H9 (cell line): ENCODE measurements around the gene ITGB6. TPM values are rescaled to one million over a fixed set of nuclear protein-coding genes. Genes with fewer than 3 reads are reported as not detected.

ENCODE experiments used
- DNase-seq: peaks from one replicate; pipeline ENCODE4 v3.0.0-alpha.2; 2017
- H2AFZ ChIP-seq: one replicate; pipeline ENCODE4 v1.6.1; 2013; ENCODE audit warnings: mild to moderate bottlenecking, low read length, control low read depth, moderate library complexity
- H2AK5ac ChIP-seq: 2 replicates; pipeline ENCODE4 v1.6.1; 2013; ENCODE audit warnings: low read length, control low read depth, mixed read lengths; ENCODE audit not compliant: insufficient read length
- H2BK120ac ChIP-seq: one replicate; pipeline ENCODE4 v1.6.1; 2013; ENCODE audit warnings: low read depth, mild to moderate bottlenecking, low read length, control low read depth, inconsistent platforms; ENCODE audit not compliant: poor library complexity, severe bottlenecking
- H2BK12ac ChIP-seq: 2 replicates; pipeline ENCODE4 v1.6.1; 2013; ENCODE audit warnings: low read length, control low read depth, mixed read lengths, low read depth; ENCODE audit not compliant: insufficient read length
- H2BK15ac ChIP-seq: 2 replicates; pipeline ENCODE4 v1.6.1; 2013; ENCODE audit warnings: low read depth, low read length, control low read depth
- H2BK20ac ChIP-seq: one replicate; pipeline ENCODE4 v1.6.1; 2013; ENCODE audit warnings: low read depth, mild to moderate bottlenecking, low read length, control low read depth, inconsistent platforms; ENCODE audit not compliant: poor library complexity, severe bottlenecking
- H2BK5ac ChIP-seq: 2 replicates; pipeline ENCODE4 v1.6.1; 2013; ENCODE audit warnings: low read length, control low read depth, mixed read lengths; ENCODE audit not compliant: insufficient read length
- H3K14ac ChIP-seq: 2 replicates; pipeline ENCODE4 v1.6.1; 2013; ENCODE audit warnings: low read length, control low read depth; ENCODE audit not compliant: insufficient read depth
- H3K18ac ChIP-seq: 2 replicates; pipeline ENCODE4 v1.6.1; 2013; ENCODE audit warnings: low read depth, mild to moderate bottlenecking, mixed read lengths, low read length, control low read depth; ENCODE audit not compliant: insufficient read length
- H3K23ac ChIP-seq: 2 replicates; pipeline ENCODE4 v1.6.1; 2013; ENCODE audit warnings: low read length, control low read depth, mixed read lengths, low read depth; ENCODE audit not compliant: insufficient read length
- H3K23me2 ChIP-seq: 2 replicates; pipeline ENCODE4 v1.6.1; 2013; ENCODE audit warnings: low read depth, mild to moderate bottlenecking, mixed read lengths, low read length, control low read depth; ENCODE audit not compliant: insufficient read length, poor library complexity, severe bottlenecking
- H3K27ac ChIP-seq: 2 replicates; pipeline ENCODE4 v1.5.1; 2013; ENCODE audit warnings: low read length, control low read depth, mixed read lengths, low read depth; ENCODE audit not compliant: insufficient read length
- H3K27me3 ChIP-seq: 2 replicates; pipeline ENCODE4 v1.6.1; 2013; ENCODE audit warnings: low read length, control low read depth, inconsistent platforms; ENCODE audit not compliant: insufficient read depth
- H3K4ac ChIP-seq: 2 replicates; pipeline ENCODE4 v1.6.1; 2013; ENCODE audit warnings: low read depth, mild to moderate bottlenecking, control low read depth, inconsistent platforms, low read length, moderate library complexity
- H3K4me1 ChIP-seq: 2 replicates; pipeline ENCODE4 v1.6.1; 2013; ENCODE audit warnings: low read length, control low read depth, inconsistent platforms; ENCODE audit not compliant: insufficient read depth
- H3K4me2 ChIP-seq: 2 replicates; pipeline ENCODE4 v1.6.1; 2013; ENCODE audit warnings: low read length, control low read depth, mixed read lengths; ENCODE audit not compliant: insufficient read length, insufficient read depth
- H3K56ac ChIP-seq: 2 replicates; pipeline ENCODE4 v1.6.1; 2013; ENCODE audit warnings: low read depth, mild to moderate bottlenecking, mixed read lengths, low read length, control low read depth; ENCODE audit not compliant: insufficient read length
- H3K79me1 ChIP-seq: 2 replicates; pipeline ENCODE4 v1.6.1; 2013; ENCODE audit warnings: low read depth, mild to moderate bottlenecking, moderate library complexity, low read length, control low read depth, inconsistent platforms; ENCODE audit not compliant: insufficient read depth, poor library complexity, severe bottlenecking
- H3K79me2 ChIP-seq: 2 replicates; pipeline ENCODE4 v1.6.1; 2013; ENCODE audit warnings: low read length, control low read depth, inconsistent platforms; ENCODE audit not compliant: insufficient read depth
- H3K9ac ChIP-seq: 2 replicates; pipeline ENCODE4 v1.6.1; 2013; ENCODE audit warnings: low read length, control low read depth, mixed read lengths; ENCODE audit not compliant: insufficient read length; ENCODE audit errors: extremely low read depth
- H3K9me3 ChIP-seq: one replicate; pipeline ENCODE4 v1.6.1; 2013; ENCODE audit warnings: low read depth, low read length, inconsistent platforms; ENCODE audit not compliant: control insufficient read depth
- H3T11ph ChIP-seq: one replicate; pipeline ENCODE4 v1.6.1; 2013; ENCODE audit warnings: mild to moderate bottlenecking, low read length, control low read depth, inconsistent platforms
- H4K20me1 ChIP-seq: one replicate; pipeline ENCODE4 v1.6.1; 2013; ENCODE audit not compliant: control insufficient read depth, insufficient read length, insufficient read depth
- H4K5ac ChIP-seq: 2 replicates; pipeline ENCODE4 v1.6.1; 2013; ENCODE audit warnings: low read depth, mild to moderate bottlenecking, mixed read lengths, low read length, control low read depth; ENCODE audit not compliant: insufficient read length
- H4K8ac ChIP-seq: replicated peaks from 2 replicates; pipeline ENCODE4 v1.6.1; 2013; ENCODE audit warnings: low read length, control low read depth, mixed read lengths, low read depth; ENCODE audit not compliant: insufficient read length
- H4K91ac ChIP-seq: 2 replicates; pipeline ENCODE4 v1.6.1; 2013; ENCODE audit warnings: low read depth, mild to moderate bottlenecking, moderate library complexity, mixed read lengths, low read length, control low read depth; ENCODE audit not compliant: insufficient read length
- H3K27ac Mint-ChIP-seq, 3 experiments: 2 replicates in 2 of 3; 3 replicates in 1 of 3; pipeline ENCODE4 v1.8.0; 2020 to 2021; ENCODE audit warnings: mixed read lengths in 3 of 3, mild to moderate bottlenecking in 1 of 3, moderate library complexity in 1 of 3
- H3K27me3 Mint-ChIP-seq: 2 replicates; pipeline ENCODE4 v1.8.0; 2021; ENCODE audit warnings: low read depth, mild to moderate bottlenecking, moderate library complexity, mixed read lengths
- H3K36me3 Mint-ChIP-seq, 3 experiments: 2 replicates in 2 of 3; 3 replicates in 1 of 3; pipeline ENCODE4 v1.8.0; 2020 to 2021; ENCODE audit warnings: low read depth in 3 of 3, mixed read lengths in 3 of 3; ENCODE audit not compliant: insufficient read depth in 1 of 3
- H3K4me1 Mint-ChIP-seq, 2 experiments: 2 replicates each; pipeline ENCODE4 v1.8.0; 2020; ENCODE audit warnings: mixed read lengths in 2 of 2
- H3K4me3 Mint-ChIP-seq, 2 experiments: 2 replicates in 1 of 2; 3 replicates in 1 of 2; pipeline ENCODE4 v1.8.0; 2020 to 2021; ENCODE audit warnings: mild to moderate bottlenecking in 2 of 2, mixed read lengths in 2 of 2, moderate library complexity in 1 of 2
- H3K9me3 Mint-ChIP-seq, 2 experiments: 2 replicates in 1 of 2; 3 replicates in 1 of 2; pipeline ENCODE4 v1.8.0; 2020; ENCODE audit warnings: mild to moderate bottlenecking in 2 of 2, mixed read lengths in 2 of 2, moderate library complexity in 1 of 2
- CTCF ChIP-seq: fragments of 200-600 bp; sonication (generic); conservative IDR thresholded peaks from 3 replicates; pipeline ENCODE4 v1.8.0; 2021; ENCODE audit warnings: antibody characterized with exemption, mild to moderate bottlenecking
- WGBS: extraction: QIAGEN DNeasy Blood & Tissue Kit; methylation state at CpG from one replicate; pipeline ENCODE4 v1.1.7; 2013; ENCODE audit warnings: missing lambda C conversion rate, low lambda C conversion rate, mixed read lengths; ENCODE audit not compliant: insufficient read length; ENCODE audit errors: extremely low coverage; 5-methylcytosine and 5-hydroxymethylcytosine counted together
- total RNA-seq: library from RNA; stranded (reverse); gene quantifications from 2 replicates; pipeline ENCODE4 v1.2.1, GENCODE V29; 2021

ITGB6 gene
- total RNA-seq, 1 experiment from 2014 or later, result not detected

- Histone ChIP-seq H2BK15ac (no peak overlapping the region), H3K23me2 (no peaks in the 10 kb centered on the region), H3K4me2 (no peak overlapping the region), H3K18ac (no peak overlapping the region), H3K56ac (no peak overlapping the region), H3K27ac (no peak overlapping the region), H3K9me3 (no peaks in the 10 kb centered on the region), H3K79me2 (no peaks in the 10 kb centered on the region), H3T11ph (no peak overlapping the region), H3K23ac (no peak overlapping the region), H3K14ac (no peak overlapping the region), H2BK120ac (no peak overlapping the region), H3K79me1 (no peaks in the 10 kb centered on the region), H3K9ac (no peak overlapping the region), H2BK12ac (no peak overlapping the region), H4K8ac (no peak overlapping the region), H4K20me1 (no peaks in the 10 kb centered on the region), H4K91ac (no peak overlapping the region), H2AFZ (no peak overlapping the region), H3K4me1 (no peaks in the 10 kb centered on the region; the same call in 1 of the 2 replicates), H4K5ac (no peak overlapping the region), H2BK20ac (no peak overlapping the region), H2BK5ac (no peak overlapping the region), H3K4ac (no peak overlapping the region), H3K27me3 (no peaks in the 10 kb centered on the region), H2AK5ac (no peak overlapping the region)
- TF ChIP-seq CTCF, result no peak
- DNase-seq, result no peak
- Mint-ChIP-seq H3K27ac (no peak overlapping the region), H3K27me3 (no peaks in the 10 kb centered on the region), H3K9me3 (no peaks in the 10 kb centered on the region), H3K4me3 (no peak overlapping the region), H3K36me3 (no peaks in the 10 kb centered on the region), H3K4me1 (peaks cover 16 to 17% of the 10 kb centered on the region in 2 experiments)
- WGBS, result no CpG with 5 or more reads among the region's 9 CpGs
Observed at GRCh38 chr2:160144280-160144990, 55.6 kb downstream of the ITGB6 start.
